DMS 273 treated with DMSO at 0.1 percent for 48 hours (cell line): ENCODE data around the gene ADGRD1.

Source experiments
- DNase-seq: peaks from one replicate; lab custom pipeline; 2025; lab: John Stamatoyannopoulos, UW

ADGRD1 gene

DNA sequence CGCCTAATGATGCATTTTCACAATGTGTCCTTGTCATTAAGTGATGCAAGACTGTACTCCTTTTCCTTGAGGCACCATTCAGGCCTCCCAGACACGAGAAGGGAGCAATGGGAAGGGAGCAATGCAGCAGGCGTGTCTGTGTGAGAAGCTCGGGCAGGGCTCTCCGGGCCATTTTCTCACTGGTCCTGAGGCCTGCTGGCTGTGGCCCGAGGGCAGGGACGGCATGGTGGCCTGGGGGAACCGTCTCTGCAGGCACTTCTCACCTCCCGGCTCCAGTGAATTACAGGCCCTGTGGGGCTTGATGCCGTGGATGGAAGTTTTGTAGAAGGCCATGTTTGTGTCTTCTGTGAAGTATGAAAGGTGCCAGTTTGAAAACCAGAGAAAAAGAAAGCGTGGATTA, 71.0 kb downstream of the ADGRD1 start:
- no peak for DNase-seq

DNA sequence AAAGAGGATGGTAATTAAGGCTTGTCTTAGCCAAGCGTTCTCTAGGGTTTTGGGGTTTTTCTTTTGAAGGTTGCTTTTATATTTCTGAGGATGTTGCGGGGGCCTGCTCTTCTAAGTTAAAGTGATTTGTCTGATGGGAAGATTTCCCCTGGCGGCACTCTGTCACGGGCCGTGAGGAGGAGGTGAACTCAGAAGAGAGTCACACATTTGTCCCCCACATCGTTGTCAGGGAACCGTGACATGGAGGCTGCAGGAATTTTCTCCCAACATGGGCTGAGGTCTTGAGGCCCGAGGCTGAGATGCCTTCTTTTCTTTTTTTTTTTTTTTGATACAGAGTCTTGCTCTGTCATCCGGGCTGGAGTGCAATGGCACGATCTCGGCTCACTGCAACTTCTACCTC, 71.5 kb downstream of the ADGRD1 start:
- no peak for DNase-seq

DNA sequence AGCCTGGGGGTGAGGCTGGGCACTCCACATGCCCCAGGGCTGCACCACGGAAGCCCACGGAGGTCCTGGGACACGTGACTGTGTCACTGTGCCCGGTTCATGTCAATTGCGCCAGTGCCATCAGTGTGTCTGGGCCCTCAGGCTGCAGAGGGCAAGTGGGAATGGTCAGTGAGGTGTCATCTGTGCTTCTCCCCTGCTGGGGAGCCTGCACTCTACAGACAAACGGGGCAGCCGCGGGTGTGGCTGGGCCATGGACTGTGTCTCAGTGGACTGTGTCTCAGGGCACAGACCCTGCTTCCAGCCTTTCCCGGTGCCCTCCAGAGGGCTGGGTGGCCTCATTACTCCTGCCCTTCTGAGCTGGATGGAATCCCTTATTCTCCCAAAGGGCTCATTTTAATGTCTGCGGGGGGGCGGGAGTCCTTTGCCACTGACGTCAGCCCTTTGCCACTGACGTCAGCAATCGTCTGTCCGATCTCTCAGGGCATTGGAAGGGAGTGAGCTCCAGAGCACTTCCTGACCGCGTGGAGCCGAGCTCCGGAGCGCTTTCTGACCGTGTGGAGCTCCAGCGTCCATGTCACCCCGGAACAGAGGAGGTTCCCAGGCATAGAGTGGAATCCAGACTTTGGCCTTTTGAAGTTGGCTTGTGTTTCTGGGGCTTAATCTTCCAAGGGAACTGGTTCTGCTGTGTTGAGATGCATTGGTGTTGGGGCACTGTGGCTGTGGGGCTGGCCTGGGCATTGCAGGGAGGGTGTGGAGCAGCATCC, 72.4 kb downstream of the ADGRD1 start:
- DNase-seq = no peak

DNA sequence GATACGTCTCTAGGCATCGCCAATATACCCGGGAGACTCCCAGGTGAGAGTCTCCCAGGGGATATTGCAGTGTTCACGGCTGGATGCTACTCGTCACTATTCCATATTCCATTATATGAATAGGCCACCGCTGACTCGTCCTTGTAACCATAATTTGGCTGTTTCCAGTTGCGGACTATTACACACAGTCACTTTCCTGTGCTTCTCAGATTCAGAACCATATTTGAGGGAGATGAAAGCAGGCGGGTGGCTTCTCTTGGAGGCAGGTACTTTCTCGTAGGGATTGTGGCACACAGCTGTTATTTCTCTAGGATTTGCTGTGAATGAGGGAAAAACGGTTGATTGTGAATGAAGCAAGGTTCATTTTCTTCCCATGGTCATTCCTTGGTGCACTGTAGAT, 73.0 kb downstream of the ADGRD1 start:
- DNase-seq = no peak

DNA sequence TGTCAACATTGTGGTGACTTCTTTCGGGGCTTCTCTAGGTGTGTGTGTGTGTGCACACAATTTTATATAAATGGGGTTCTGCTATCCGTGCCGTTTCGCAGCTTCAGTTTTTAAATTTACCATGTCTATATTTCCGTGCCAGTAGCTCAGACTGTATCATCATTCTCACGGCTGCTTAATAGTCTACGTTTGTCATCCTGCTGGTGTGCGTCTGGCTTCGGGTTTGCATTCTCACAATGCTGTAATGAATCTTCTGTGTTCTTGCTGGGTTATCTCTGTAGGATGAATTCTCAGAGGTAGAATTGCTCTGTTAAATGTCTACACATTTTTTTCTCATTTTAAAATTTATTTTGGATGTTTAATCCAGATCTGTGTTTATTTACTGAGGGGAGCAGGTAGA, 73.6 kb downstream of the ADGRD1 start:
- DNase-seq = no peak

DNA sequence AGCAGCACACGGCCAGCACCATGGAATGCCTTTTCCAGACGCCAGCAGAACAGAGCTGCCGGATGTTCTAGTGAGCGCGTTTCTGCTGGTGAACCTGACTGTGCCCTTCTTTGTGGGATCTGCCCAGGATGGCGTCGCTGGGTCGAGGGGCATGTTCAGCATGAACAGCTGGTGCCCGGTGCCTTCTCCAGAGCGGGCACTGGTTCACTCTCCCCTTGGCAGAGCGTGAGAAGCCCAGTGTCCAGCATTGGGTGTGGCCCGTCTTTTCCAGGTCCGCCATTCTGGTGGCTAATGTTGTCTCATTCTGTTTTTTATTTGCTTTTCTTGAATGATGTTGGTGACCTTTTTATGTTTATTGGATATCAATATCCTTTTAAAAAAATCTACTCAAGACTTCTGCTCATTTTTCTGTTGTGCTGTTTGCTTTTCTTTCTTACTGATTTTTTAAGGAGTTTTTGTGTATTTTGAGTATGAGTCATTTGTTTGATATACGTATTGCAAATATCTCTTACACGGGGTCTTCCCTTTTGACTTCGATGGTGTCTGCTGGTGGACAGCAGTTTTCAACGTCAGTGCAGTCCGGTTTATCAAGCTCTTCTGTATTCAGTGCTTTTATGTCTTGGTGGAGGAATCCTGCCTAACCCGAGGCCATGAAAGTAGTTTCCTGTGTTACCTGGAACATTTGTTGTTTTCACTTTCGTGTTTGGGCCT, 74.3 kb downstream of the ADGRD1 start:
- DNase-seq = no peak

DNA sequence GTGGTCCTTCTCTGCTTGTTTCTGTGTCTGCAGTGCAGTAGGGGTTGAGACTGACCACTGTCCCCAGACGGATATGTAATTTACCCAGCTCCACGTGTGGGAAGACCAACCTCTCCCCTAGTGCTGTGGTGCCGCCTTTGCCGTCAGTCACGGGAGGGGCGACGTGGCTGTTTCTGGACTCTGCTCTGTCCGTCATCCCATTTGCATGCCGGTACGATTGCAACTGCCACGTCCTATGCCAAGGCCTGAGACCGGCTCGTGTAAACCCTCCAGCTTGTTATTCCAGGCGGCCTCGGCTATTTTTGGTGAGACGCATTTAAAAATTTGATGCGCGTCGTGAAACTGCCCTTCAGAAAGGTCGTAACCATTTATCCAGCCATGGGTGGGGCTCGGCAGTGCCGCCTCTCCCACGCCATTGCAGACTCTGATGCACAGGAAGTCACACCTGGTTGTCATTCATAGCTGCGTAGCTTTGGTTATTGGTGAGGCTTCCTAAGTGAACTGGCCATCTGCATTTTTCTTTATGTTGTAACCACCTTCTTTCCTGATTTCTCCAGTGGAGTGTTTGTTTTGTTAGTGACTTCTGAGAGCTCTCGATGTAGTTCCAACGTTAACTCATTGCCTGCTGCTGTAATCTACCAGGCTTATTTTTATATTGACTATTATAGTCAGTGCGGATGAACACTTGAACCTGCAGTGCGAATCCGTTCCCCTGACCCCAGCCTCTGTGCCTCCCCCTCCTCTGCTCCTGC, 75.1 kb downstream of the ADGRD1 start:
- DNase-seq = no peak

DNA sequence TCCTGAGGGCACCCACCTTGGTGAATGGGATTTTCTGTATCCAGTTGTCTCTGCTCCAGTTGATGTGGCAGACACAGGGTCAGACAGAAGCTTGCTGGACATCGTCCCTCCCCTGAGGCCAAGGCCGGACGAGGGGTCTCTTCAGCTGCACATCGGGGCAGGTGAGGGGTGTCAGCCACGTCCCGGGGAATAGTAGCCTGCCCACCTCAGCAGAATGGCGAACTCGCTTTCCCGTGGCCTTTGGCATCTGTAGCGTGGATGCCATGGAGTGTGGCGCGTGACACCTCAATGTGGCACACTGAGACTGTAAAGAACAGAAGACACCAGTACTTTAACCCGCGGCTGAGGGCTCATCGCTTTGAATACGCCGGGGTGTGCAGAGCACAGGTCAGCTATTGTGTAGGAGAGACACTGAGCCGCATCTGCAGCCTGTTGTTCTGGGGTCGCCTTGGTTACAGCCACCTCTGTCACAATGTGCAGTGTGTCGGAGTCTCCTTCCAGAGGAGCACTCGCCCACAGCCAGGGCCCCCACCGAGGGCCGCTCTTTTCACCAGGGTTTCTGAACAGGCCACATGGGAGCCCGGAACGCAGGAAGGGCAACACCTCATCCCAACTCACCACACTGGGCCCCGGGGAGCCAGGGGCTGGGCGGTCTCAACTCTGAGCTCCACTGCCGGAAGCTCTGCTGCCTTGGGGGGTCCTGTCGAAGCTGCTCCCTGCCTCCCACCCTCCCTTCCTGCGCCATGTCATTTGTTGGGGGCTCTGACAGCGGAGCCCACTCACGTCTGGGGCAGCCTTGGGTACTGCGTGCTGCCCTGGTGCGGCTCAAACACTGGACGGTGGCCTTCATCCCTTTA, 77.0 kb downstream of the ADGRD1 start:
- DNase-seq = no peak

DNA sequence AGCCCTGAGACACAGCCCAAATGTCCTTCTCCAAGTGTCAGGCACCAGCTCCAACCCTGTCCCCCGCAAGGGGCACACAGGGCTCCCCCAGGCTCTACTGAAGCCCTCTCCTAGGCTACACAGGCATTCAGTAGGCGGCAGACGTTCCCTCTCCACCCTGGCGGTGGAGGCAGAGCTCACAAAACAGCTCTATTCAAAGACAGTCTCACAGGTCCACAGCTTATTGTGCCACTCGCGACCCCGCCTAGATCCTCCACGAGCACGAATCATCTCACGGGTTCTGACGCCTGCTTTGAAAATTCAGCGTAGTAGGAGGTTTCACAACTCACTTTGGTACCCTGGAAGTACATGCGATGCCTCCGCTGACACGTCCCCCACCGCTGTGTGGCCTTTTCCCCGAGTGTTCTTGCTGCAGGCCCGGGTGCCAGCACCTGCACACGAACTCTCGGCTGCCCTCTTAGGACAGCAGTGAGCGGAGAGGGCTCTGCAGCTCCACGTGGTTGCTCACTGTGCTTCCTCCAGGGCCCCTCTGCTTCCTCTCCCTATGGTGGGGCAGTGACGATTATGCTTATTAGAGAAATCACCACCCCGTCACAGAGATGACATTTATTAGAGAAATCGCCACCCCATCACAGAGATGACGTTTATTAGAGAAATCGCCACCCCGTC, 78.5 kb downstream of the ADGRD1 start:
- DNase-seq = no peak

DNA sequence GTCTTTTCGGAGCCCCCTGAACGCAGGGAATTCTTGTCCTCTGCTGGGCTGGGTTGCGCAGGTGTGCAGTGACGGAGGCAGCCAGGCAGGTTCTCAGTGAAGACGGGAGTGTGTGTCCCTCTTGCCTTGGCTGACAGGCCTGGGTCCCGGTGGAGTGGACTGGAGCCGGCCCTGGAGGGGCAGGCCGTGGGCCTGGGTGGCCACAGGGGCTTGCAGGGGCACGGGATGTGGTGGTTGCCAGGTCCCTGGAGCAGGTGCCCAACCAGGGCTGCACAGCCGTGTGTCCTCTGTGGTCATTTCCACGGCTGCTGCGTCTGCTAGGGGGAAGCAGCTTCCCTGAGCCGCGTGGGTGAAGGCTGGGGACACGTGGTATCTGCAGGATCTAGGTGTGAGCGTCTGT, 79.8 kb downstream of the ADGRD1 start:
- no peak for DNase-seq

DNA sequence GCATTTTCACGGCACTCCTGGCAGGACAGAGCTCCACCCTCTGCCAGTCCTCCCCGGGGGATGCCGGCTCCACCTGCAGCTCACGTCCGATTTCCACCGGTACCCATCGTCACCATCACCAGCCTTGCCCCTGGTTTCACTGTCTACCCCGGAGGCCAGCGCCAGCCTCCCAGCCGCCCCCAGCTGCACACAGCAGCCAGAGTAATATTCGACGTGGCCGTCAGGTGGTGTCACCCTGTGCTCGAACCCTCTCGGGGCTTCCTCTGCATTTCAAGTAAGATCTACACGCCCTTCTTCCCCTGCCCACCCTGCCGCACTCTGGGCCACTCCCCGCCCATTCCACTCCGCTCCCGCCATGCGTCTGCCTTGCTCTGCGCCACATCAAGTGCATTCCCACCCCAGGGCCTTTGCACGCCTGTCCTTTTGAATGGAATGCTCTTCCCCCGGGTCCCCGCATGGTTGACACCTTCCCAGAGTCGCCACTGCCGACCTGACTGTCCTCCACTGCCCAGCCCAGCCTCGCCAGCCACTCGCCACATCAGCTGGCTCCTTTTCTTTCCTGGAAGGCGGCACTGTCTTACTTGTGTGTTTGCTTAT, 80.3 kb downstream of the ADGRD1 start:
- no peak for DNase-seq

DNA sequence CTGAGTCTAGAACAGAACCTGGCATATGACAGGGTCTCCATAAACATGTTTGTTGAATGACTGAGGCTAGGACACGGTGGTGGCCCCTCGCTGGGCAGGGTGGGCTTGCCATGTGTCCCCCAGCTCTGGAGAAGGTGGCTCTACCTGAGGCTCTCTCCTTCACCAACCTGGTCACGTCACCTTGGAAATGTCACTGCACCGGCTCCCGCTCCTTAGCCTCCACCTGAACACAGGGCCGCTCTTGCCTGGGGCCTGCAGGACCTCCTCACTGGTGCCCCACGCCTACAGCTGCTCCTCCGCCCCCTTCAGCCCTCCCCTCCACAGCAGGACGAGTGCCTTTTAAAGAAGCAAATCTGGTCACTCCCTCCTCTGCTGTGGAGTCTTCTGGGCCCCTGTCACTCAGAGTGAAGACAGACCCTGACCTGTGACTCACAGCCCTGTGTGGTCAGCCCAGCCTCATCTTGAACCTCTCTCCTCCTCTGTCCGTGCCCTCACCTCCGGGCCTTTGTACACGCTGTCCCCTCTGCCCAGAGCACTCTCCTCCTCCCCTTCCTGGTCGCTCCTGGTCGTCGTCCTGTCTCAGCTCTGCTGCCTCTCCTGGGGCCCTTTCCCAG, 81.0 kb downstream of the ADGRD1 start:
- DNase-seq = no peak

DNA sequence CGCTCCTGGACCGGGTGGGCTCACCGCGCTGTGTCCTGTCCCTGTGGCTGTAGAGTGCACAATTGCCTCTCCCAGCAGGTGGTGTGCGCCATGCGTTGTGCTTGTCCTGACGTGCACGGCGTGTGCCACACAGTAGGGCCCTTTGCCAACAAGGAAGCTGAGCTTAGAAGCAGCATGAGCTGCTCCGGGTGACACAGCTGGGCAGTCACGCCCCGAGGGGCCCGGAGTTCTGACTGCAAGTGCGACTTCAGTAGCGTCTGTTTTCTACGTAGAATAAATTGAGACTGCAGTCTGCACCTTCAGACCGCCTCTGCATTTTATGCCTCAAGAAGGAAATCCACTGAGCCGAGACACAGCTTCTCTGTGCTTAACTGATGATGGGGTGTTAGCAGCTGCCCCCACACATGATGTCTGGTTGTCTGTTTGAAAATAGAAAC, 81.6 kb downstream of the ADGRD1 start:
- DNase-seq = no peak

DNA sequence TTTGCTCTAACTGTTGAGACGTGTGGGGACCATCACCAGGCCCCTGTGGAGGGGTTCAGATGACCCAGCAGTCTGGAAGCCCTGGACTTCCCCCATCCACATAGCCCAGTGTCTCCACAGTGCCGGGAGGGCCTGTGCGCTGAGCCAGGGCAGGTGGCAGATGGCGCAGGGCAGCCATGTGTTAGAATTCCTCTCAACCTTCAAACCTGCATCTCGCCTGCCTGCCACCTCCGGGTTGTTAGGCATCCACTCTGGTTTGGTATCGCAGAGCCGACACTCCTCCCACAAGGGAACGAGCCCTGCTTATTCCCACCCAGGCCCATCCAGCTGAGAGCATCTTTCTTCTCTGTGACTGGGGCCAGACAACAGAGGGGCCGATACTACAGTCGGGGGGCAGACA, 84.5 kb downstream of the ADGRD1 start:
- DNase-seq = no peak

DNA sequence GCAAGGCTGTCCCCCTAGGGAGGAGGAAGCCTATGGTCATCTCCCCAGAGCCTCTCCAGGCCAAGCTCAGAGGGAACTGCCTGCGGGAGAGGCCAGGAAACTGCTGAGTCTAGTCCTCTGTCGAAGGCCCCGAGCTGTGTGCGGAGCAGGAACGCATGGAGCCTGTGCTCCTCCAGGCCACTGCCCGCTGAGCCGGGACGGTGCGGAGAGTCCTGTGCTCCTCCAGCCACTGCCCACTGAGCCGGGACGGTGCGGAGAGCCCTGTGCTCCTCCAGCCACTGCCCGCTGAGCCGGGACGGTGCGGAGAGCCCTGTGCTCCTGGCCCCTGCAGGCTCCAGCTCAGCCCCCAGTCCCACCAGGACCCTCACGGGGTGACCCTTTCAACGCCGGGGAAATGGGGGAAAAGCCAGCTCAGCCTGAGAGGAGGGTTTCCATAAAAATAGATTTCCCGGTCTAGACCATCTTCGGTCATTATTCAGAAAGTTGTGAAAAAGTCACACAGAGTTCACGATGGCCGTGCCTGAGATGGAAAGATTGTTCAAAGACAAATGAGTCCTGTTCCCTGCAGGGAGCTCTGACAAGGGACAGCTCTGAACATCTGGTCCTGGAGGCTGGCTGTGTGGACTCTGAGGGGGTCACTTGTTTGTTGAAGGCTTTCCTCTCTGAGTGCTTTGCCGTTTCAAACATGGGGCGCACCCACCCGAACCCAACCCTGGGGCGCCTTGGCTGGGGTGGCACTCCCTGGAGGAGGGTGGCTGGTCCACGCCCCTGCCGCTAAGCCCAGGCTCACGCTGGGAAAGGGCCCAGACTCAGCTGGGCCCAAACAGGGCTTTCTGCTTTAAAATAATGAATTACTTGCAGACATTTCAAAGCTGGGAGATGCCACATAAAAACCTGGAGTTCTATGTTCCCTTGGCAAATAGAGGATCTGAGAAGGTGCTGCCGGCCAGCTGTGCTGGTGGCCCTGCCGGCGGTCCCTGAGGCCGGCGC, 85.5 kb downstream of the ADGRD1 start:
- no peak for DNase-seq

DNA sequence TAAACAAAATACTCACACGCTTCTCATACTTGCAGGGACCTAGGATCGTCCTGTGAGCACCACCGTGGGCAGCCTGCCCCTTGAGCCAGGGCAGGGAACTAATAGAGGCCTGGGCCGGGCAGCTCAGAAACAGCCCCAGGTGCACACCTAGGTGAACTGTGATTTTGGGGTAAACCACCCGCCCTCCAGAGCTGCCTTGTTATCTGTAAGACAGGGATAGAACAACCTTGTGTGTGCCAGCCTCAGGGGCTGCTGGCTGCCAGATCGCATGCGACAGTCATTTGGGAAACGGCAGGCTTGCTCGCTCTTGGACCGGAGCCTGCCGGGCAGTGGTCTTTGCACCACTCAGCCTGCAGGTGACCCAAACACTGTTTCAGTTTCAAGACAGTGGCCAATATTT, 86.8 kb downstream of the ADGRD1 start:
- no peak for DNase-seq

DNA sequence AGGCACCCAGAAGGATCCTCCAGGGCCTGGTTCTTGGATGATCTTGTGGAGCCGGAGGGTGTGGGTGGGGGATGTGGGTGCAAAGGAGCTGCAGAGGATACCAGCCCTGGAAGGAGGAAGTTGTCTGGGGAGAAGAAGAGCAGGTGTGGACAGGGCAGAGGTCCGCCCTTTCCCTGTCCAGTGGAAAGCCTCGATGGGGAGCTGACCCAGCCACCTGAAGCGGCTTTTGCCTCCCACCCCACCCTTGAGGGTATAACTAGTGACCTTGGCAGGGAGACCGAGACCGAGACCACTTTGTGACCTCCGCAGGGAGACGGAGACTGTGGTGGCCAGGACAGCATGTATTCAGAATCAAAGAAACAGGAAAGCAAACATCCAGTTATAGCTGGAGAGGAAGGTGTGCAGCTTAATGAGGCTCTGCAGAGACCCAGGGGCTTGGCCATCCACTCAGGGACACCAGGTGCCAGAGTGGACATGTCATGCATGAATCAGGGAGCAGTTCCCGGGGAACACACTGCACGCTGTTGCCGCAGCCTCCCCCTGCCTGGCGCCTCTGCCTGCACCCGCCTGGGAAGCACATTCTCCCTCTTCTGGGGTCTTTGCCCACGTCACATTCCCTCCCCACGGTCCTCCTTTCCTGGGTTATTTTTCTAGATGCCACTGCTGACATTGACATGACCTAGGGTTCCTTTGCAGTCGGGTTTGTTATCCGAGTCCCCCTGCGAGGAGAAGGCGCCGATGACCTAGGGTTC, 87.7 kb downstream of the ADGRD1 start:
- no peak for DNase-seq

DNA sequence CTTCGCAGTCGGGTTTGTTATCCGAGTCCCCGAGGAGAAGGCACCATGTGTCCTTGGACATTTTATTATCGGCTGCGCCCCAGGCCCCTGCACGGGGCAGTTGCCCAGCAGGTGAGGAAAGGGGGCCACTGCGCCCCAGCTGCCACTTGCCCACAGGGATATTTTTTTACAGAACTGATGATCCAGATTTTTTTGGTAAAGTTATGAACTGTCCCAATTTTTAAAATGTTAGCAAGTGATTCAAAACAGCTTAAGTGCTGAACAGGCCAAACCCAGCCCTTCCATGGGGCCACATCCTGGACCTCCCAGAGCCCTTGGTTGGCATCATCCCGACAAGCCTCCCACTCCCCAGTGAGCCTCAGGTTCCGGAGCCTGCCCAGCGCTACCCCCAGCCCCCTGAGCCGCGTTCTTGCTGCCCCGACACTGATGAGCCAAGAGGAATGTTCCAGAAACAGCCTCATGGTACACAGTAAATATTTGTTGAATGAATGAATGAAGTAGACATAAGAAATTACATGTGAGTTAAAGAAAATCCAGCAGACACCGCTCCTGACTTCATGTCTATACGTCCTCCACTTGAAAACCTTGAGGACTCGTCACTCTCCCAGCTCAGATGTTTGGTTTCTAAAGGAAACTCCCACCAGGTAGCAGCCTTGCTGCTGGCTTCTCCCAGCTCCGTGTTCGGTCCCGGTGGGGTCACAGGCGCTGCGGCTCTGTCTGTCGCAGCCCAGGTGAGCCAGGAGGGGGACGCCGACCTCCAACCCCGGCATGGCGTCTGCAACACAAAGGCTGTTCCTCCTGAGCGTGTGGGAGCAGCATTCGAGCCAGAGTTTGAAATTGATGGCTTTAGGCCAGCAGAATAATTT, 88.5 kb downstream of the ADGRD1 start:
- DNase-seq = no peak
